ENCODE data around the gene ARHGAP6.

GRCh38 chrX:11103006-11103405 is 562.7 kb downstream of the ARHGAP6 start:
- TF ChIP-seq, protein P1, sequence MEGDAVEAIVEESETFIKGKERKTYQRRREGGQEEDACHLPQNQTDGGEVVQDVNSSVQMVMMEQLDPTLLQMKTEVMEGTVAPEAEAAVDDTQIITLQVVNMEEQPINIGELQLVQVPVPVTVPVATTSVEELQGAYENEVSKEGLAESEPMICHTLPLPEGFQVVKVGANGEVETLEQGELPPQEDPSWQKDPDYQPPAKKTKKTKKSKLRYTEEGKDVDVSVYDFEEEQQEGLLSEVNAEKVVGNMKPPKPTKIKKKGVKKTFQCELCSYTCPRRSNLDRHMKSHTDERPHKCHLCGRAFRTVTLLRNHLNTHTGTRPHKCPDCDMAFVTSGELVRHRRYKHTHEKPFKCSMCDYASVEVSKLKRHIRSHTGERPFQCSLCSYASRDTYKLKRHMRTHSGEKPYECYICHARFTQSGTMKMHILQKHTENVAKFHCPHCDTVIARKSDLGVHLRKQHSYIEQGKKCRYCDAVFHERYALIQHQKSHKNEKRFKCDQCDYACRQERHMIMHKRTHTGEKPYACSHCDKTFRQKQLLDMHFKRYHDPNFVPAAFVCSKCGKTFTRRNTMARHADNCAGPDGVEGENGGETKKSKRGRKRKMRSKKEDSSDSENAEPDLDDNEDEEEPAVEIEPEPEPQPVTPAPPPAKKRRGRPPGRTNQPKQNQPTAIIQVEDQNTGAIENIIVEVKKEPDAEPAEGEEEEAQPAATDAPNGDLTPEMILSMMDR (IDR thresholded peaks at IDR 0.05) = no peak
- TF ChIP-seq POLR2A (IDR thresholded peaks at IDR 0.05) (no peak), EP300 (IDR thresholded peaks at IDR 0.05) (no peak)

Measured in ovary (tissue), 3 donors.